ENCODE data around the gene SGSH. TPM values are rescaled to one million over a fixed set of nuclear protein-coding genes. Genes with fewer than 3 reads are reported as not detected.
A peak's percentile ranks its signal among the peaks of the same experiment; 100 is the strongest.

The SGSH gene
- total RNA-seq, 1 donor from 2014 or later, result 13.4 TPM

GRCh38 chr17:80196652-80197051 lies 23.5 kb downstream of the SGSH start:
- ATAC-seq (ENCODE audit: poor library complexity) (no peak), DNase-seq (no peak)
- intact Hi-C loops (cut with DNase I), result no loop called here

DNA sequence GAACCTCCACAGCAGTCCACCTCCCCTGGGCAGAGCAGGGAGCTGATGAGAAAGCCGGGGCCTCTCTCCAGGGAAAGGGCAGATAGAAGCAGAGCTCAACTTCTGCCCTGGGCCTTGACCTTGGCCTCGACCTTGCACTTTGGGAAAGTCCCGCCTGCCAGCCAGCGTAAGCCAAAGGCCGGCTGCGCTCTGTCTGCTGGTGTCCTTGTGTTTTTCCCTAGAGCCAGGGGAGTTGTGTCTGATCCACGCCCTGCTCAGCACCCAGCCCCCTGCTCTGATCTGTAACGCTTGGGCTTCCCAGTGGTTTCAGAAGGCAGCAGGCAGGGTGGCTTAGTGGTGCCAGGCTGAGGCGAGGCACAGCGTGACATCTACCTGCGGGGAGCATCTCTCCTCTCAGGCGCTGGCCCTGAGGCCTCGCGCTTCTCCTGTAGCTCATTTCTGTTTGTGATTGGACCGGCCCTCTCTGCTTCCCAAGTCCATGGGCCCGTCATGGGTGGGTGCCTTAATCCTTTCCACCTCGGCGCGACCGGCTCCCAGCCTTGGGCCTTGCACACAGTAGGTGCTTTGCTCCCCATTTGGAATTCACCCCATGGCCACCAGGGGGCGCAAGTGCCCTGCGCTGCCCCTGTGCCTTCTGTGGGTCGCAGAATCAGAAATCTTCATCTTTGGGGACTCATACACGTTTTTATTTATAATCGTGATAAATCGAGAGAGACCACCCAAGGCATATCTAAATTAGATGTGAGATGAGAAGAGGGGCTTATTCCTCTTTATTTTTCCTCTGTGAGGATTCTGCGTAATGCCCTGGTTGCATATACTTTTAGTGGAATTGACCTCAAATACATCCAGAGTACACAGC lies 24.2 kb downstream of the SGSH start:
- intact Hi-C loops (cut with DNase I), result no loop called here
- no peak for ATAC-seq (ENCODE audit: poor library complexity)
- DNase-seq, result no peak

DNA sequence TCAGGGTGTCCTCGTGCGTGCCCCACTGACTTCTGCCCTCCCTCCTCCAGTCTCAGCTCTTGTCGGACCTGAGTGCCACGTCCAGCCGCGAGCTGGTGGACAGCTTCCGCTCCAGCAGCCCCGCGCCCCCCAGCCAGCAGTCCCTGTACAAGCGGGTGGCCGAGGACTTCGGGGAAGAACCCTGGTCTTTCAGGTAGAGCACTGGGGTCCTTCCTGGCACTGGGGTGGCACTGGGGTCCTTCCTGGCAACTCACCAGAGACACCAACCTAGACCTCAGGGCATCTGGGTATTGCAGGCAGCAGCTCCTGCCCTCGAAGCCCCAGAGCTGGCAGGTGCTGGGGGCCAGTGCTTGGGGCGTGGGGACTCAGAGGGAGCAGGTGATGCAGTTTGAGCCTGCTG lies 25.0 kb downstream of the SGSH start:
- no peak for ATAC-seq (ENCODE audit: poor library complexity)
- intact Hi-C loops (cut with DNase I), result no loop called here
- no peak for DNase-seq

- DNase-seq (no peak), ATAC-seq (ENCODE audit: poor library complexity) (no peak)
- intact Hi-C loops (cut with DNase I), result no loop called here
Observed at GRCh38 chr17:80191865-80192661, 28.1 kb downstream of the SGSH start.

GRCh38 chr17:80191192-80191591 lies 28.9 kb downstream of the SGSH start:
- intact Hi-C loops (cut with DNase I), result no loop called here
- no peak for DNase-seq
- no peak for ATAC-seq (ENCODE audit: poor library complexity)

- no peak for ATAC-seq (ENCODE audit: poor library complexity)
- no peak for DNase-seq
- intact Hi-C loops (cut with DNase I), result no loop called here
Observed at GRCh38 chr17:80190716-80191115, 29.4 kb downstream of the SGSH start.

DNA sequence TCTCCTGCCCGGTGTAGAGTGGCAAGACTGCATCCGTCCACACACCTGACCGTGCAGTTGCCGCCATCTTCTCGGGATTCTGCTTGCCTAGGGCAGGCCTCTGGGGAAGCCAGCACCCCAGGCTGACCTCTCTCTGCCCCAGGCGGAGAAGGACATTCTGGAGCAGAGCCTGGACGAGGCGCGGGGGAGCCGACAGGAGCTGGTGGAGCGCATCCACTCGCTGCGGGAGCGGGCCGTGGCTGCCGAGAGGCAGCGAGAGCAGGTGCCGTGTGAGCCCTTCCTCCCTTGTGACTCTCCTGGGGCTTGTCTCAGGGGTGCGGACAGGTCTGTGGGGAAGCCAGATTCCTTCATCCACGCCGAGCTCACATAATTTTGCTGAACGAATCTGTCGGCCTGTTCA lies 30.5 kb downstream of the SGSH start:
- ATAC-seq (ENCODE audit: poor library complexity), result no peak
- no peak for DNase-seq
- intact Hi-C loops (cut with DNase I), result no loop called here

DNA sequence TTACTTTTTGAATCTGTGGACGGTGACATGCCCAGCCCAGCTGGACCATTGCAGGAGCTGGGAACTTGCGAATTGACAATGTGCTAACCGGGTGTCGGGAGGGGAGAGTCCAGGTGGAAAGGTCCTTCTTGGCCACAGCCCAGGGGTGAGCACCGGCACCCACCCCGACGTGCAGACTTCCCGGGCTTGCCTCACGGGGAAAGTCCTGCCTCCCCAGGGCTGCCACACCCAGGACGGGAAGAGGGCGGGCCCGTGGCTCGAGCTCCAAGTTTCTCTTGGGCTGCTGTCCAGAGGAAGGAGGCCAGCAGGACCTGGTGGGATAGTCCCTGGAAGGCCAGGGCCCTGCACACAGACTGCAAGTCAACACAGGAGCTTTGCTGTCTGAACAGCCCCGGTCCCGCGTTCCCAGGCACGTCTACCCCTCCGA lies 32.6 kb downstream of the SGSH start:
- intact Hi-C loops (cut with DNase I), result no loop called here
- peak; percentile 85 for ATAC-seq (ENCODE audit: poor library complexity)

GRCh38 chr17:80187090-80187489 lies 33.0 kb downstream of the SGSH start:
- DNase-seq, result no peak
- no peak for ATAC-seq (ENCODE audit: poor library complexity)
- intact Hi-C loops (cut with DNase I), result no loop called here

More for the DNA sequence above, 32.6 kb downstream of the SGSH start:
- peak; percentile 76 for DNase-seq

DNA sequence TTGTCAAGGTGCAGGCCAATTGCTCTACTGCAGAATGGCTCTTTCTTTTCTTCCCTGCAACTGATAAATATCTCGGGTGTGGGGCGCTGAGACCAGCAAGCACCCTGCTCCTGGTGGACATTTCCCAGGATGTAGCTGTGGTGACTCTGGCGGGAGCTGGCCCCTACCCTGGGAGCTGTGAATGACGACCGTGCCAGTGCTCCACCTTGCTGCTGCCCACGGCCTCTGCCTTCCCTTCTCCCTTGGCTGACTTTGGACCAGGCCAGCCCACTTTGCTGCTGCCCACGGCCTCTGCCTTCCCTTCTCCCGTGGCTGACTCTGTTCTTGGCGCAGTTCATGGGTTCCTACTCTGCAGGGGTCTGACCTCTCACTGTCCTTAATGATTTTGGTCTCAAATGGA lies 34.2 kb downstream of the SGSH start:
- DNase-seq (no peak), ATAC-seq (ENCODE audit: poor library complexity) (no peak)
- intact Hi-C loops (cut with DNase I), result no loop called here

DNA sequence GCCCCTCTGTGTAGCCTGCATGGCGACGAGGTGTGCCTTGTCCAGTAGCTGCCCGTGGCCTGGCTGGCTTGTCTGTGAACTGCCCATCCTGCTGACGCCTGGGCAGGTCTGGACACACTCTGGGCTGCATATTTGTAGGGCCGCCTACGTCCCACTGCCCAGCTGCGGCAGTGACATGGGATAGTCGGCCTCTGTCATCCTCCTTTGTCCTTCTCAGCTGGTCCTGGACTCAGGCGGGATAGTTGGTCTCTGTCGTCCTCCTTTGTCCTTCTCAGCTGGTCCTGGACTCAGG lies 35.8 kb downstream of the SGSH start:
- no peak for ATAC-seq (ENCODE audit: poor library complexity)
- no peak for DNase-seq
- intact Hi-C loops (cut with DNase I), result no loop called here

- intact Hi-C loops (cut with DNase I), result no loop called here
- ATAC-seq (ENCODE audit: poor library complexity) (no peak), DNase-seq (no peak)
Observed at GRCh38 chr17:80183581-80184422, 36.3 kb downstream of the SGSH start.

GRCh38 chr17:80182845-80183223 lies 37.3 kb downstream of the SGSH start:
- intact Hi-C loops (cut with DNase I), result no loop called here
- ATAC-seq (ENCODE audit: poor library complexity), result no peak
- DNase-seq, result no peak

DNA sequence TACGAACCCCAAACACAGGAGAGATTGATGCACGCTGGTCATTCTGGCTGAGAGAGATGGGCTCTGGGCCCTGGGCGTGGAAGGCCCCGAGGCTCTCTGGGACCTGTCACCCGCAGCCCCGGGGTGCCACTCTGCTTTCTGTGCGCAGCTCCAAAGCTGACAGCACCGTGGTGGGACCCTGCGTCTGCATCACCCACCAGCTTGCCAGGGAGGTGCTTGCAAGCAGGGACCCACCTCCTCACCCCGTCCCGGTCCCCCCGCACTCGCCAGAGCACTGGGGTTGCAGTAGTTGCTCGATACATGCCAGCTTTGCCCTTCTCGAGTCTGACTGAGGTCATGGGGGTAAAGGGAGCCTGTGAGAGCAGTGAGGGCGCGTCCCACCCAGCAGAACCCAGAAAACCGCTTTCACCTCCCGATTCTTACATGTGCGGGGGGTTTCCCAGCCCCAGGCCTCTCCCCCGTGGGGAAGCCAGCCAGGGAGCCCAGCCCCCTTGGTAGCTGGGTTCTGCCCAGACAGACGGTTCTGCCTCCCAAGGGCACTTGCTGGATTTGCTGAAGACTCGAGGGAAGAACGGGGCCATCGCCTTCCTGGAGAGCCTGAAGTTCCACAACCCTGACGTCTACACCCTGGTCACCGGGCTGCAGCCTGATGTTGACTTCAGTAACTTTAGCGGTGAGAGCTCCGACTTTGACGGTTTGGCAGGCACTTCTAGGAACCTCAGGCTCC lies 37.9 kb downstream of the SGSH start:
- DNase-seq (no peak), ATAC-seq (ENCODE audit: poor library complexity) (no peak)
- intact Hi-C loops (cut with DNase I), result no loop called here

- intact Hi-C loops (cut with DNase I), result no loop called here
- DNase-seq, result no peak
- ATAC-seq (ENCODE audit: poor library complexity), result no peak
Observed at GRCh38 chr17:80181431-80181830, 38.7 kb downstream of the SGSH start.

GRCh38 chr17:80180192-80180591 lies 39.9 kb downstream of the SGSH start:
- ATAC-seq (ENCODE audit: poor library complexity) (no peak), DNase-seq (peak; percentile 30)
- intact Hi-C loops (cut with DNase I), result no loop called here

DNA sequence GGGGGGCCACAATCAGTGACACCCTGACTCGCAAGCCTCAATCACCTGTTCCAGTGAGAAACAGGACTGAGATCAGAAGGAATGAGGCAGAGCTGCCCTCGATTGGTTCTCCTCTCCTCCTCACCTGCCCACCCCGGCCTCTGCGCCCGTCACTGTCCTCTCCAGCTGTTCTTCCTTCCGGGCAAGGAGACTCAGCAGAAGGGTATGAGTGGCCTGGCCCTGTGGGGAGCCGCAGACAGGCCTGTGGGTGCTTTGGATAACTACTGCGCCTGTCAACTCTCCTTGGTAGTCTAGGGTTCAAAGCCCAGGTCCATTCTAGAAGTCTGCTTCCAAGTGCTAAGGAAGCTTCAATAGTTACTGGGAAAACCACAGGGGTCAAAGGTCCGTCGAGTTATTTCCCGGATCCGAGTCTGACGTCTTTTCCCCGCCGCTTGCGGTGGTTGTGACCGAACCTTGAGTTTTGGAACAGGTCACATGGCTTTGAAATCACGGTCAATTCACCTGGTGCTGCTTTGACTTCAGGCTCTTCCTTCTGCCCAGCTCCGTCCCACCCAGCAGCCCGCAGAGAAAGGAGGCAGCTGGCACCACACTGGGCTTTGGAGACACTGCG lies 42.0 kb downstream of the SGSH start:
- intact Hi-C loops (cut with DNase I), result no loop called here
- no peak for ATAC-seq (ENCODE audit: poor library complexity)
- DNase-seq, result peak; percentile 20

- DNase-seq (no peak), ATAC-seq (ENCODE audit: poor library complexity) (no peak)
- intact Hi-C loops (cut with DNase I), result no loop called here
Observed at GRCh38 chr17:80176757-80177156, 43.4 kb downstream of the SGSH start.
